ENCODE measurements around the gene BCL2. TPM values are rescaled to one million over a fixed set of nuclear protein-coding genes. Genes with fewer than 3 reads are reported as not detected.

Gene BCL2
- total RNA-seq, 1 experiment from 2014 or later, result 2.6 TPM

DNA sequence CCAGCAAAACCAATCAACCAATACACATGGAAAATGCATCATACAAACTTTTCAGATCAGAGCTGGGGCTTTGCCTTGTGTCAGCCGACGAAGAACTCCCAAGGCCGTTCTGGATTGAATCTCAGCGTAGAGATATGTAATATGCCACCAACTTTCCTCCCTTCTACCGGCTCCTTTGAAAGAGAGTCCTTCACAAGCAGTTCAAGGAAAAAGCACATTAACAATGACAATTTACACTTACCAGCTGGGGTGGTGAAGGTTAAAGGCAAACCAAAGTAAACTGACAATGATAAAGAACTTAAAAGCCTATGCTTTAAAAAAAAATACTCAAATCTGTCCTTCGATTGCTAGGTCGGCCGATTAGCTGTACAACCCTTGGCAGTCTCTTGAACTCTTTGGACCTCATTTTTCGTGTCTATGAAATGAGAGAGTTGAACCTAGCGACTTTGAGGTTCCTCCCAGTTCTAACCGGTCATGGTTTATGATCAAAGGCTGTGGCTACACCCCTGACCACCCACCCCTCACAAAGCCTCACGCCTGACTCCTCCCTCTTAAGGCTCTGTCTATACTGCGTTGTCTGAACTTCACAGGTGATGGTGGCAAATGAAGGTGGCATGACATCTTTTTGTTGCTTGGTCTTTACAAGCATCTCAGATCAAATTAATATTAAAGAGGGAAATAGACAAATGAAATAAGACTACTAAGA is 46.2 kb downstream of the BCL2 start (continued):
- TF ChIP-seq, protein P1, sequence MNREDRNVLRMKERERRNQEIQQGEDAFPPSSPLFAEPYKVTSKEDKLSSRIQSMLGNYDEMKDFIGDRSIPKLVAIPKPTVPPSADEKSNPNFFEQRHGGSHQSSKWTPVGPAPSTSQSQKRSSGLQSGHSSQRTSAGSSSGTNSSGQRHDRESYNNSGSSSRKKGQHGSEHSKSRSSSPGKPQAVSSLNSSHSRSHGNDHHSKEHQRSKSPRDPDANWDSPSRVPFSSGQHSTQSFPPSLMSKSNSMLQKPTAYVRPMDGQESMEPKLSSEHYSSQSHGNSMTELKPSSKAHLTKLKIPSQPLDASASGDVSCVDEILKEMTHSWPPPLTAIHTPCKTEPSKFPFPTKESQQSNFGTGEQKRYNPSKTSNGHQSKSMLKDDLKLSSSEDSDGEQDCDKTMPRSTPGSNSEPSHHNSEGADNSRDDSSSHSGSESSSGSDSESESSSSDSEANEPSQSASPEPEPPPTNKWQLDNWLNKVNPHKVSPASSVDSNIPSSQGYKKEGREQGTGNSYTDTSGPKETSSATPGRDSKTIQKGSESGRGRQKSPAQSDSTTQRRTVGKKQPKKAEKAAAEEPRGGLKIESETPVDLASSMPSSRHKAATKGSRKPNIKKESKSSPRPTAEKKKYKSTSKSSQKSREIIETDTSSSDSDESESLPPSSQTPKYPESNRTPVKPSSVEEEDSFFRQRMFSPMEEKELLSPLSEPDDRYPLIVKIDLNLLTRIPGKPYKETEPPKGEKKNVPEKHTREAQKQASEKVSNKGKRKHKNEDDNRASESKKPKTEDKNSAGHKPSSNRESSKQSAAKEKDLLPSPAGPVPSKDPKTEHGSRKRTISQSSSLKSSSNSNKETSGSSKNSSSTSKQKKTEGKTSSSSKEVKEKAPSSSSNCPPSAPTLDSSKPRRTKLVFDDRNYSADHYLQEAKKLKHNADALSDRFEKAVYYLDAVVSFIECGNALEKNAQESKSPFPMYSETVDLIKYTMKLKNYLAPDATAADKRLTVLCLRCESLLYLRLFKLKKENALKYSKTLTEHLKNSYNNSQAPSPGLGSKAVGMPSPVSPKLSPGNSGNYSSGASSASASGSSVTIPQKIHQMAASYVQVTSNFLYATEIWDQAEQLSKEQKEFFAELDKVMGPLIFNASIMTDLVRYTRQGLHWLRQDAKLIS (CRISPR knock-in tag; IDR thresholded peaks at IDR 0.05; ENCODE audit: borderline replicate concordance), result no peak

GRCh38 chr18:63272638-63273037 is 46.9 kb downstream of the BCL2 start:
- Mint-ChIP-seq H3K27me3 (ENCODE audit: low read depth) (no peaks in the 10 kb centered on the region), H3K4me1 (no peaks in the 10 kb centered on the region), H3K4me3 (no peak overlapping the region), H3K36me3 (no peaks in the 10 kb centered on the region), H3K27ac (no peak overlapping the region), H3K9me3 (no peaks in the 10 kb centered on the region)
- ChIA-PET CTCF (no interaction called here), POLR2A (no interaction called here)
- DNase-seq (ENCODE audit: low spot score) (no peak), ATAC-seq (no peak)
- TF ChIP-seq E2F1 (CRISPR knock-in tag; IDR thresholded peaks at IDR 0.05) (no peak), ELF4 (CRISPR knock-in tag; IDR thresholded peaks at IDR 0.05; ENCODE audit: low read depth) (no peak), ETV6 (CRISPR knock-in tag; IDR thresholded peaks at IDR 0.05) (no peak), ZNF232 (CRISPR knock-in tag; IDR thresholded peaks at IDR 0.05) (no peak), ZNF671 (CRISPR knock-in tag; IDR thresholded peaks at IDR 0.05) (no peak), KAT7 (CRISPR knock-in tag; IDR thresholded peaks at IDR 0.05; ENCODE audit: borderline replicate concordance) (no peak), PRRX2 (CRISPR knock-in tag; IDR thresholded peaks at IDR 0.05) (no peak)

- CTCF ChIA-PET, result interaction anchor here (1.0 to 1.4 kb wide), 3 partner anchors 47 to 255 kb away, joined by 3 to 4 read pairs (median 4); no protein-coding TSS in a partner anchor
- Mint-ChIP-seq H3K9me3 (no peaks in the 10 kb centered on the region), H3K4me3 (no peak overlapping the region), H3K36me3 (no peaks in the 10 kb centered on the region), H3K4me1 (no peaks in the 10 kb centered on the region), H3K27me3 (ENCODE audit: low read depth) (no peaks in the 10 kb centered on the region), H3K27ac (no peak overlapping the region)
- TF ChIP-seq SMAD4 (CRISPR knock-in tag; IDR thresholded peaks at IDR 0.05), result no peak
- TF ChIP-seq, protein P2, sequence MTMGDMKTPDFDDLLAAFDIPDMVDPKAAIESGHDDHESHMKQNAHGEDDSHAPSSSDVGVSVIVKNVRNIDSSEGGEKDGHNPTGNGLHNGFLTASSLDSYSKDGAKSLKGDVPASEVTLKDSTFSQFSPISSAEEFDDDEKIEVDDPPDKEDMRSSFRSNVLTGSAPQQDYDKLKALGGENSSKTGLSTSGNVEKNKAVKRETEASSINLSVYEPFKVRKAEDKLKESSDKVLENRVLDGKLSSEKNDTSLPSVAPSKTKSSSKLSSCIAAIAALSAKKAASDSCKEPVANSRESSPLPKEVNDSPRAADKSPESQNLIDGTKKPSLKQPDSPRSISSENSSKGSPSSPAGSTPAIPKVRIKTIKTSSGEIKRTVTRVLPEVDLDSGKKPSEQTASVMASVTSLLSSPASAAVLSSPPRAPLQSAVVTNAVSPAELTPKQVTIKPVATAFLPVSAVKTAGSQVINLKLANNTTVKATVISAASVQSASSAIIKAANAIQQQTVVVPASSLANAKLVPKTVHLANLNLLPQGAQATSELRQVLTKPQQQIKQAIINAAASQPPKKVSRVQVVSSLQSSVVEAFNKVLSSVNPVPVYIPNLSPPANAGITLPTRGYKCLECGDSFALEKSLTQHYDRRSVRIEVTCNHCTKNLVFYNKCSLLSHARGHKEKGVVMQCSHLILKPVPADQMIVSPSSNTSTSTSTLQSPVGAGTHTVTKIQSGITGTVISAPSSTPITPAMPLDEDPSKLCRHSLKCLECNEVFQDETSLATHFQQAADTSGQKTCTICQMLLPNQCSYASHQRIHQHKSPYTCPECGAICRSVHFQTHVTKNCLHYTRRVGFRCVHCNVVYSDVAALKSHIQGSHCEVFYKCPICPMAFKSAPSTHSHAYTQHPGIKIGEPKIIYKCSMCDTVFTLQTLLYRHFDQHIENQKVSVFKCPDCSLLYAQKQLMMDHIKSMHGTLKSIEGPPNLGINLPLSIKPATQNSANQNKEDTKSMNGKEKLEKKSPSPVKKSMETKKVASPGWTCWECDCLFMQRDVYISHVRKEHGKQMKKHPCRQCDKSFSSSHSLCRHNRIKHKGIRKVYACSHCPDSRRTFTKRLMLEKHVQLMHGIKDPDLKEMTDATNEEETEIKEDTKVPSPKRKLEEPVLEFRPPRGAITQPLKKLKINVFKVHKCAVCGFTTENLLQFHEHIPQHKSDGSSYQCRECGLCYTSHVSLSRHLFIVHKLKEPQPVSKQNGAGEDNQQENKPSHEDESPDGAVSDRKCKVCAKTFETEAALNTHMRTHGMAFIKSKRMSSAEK (CRISPR knock-in tag; IDR thresholded peaks at IDR 0.05; ENCODE audit: borderline replicate concordance), result no peak
- no peak for TF ChIP-seq E2F1 (CRISPR knock-in tag; IDR thresholded peaks at IDR 0.05)
- POLR2A ChIA-PET, result no interaction called here
- DNase-seq (ENCODE audit: low spot score) (no peak), ATAC-seq (no peak)
These were observed 47.7 kb downstream of the BCL2 start for GRCh38 chr18:63271881-63272299.
